HepG2 (cell line): Measurements from ENCODE around the gene STYXL1. TPM values are rescaled to one million over a fixed set of nuclear protein-coding genes. Genes with fewer than 3 reads are reported as not detected.

ENCODE experiments used
- CBX2 ChIP-seq, 2 experiments: fragments of 200-600 bp in 1 of 2; sonication (generic); formaldehyde crosslinking in 1 of 2; IDR thresholded peaks; 2 replicates each; pipeline versions ENCODE4 v1.7.0 to v1.8.1; 2018 to 2022; ENCODE audit warnings: low read depth in 2 of 2, low read length in 1 of 2, mild to moderate bottlenecking in 1 of 2, missing genetic modification reagents in 1 of 2
- CEBPG ChIP-seq: IDR thresholded peaks from 2 replicates; pipeline ENCODE4 v1.6.1; 2016
- CHD2 ChIP-seq: IDR thresholded peaks from 2 replicates; pipeline ENCODE4 v1.6.1; 2011; ENCODE audit warnings: low read depth, low read length, improper control_type of control experiment
- ELF4 ChIP-seq: sonication (generic); formaldehyde crosslinking; IDR thresholded peaks from 2 replicates; pipeline ENCODE4 v1.5.0; 2020; ENCODE audit warnings: missing genetic modification reagents, mild to moderate bottlenecking, moderate library complexity, borderline replicate concordance
- ETV6 ChIP-seq: sonication (generic); formaldehyde crosslinking; conservative IDR thresholded peaks from 2 replicates; pipeline ENCODE4 v1.4.0; 2020; ENCODE audit warnings: missing genetic modification reagents
- NBN ChIP-seq: fragments of 450-650 bp; conservative IDR thresholded peaks from 2 replicates; pipeline ENCODE4 v1.6.1; 2017
- RBM39 ChIP-seq: fragments of 200-400 bp; formaldehyde crosslinking; IDR thresholded peaks from one replicate; pipeline ENCODE4 v1.6.1; 2018; ENCODE audit warnings: antibody characterized with exemption, mild to moderate bottlenecking, low read depth, low read length; ENCODE audit not compliant: poor library complexity, severe bottlenecking
- SAP130 ChIP-seq: IDR thresholded peaks from 2 replicates; pipeline ENCODE4 v1.6.1; 2016; ENCODE audit warnings: low read depth
- SSRP1 ChIP-seq: IDR thresholded peaks from 2 replicates; pipeline ENCODE4 v1.6.1; 2016; ENCODE audit warnings: control low read depth
- TGIF2 ChIP-seq: IDR thresholded peaks from 2 replicates; pipeline ENCODE4 v1.6.1; 2016; ENCODE audit warnings: control low read depth, missing compliant biosample characterization
- ZNF12 ChIP-seq: sonication (generic); formaldehyde crosslinking; IDR thresholded peaks from 2 replicates; pipeline ENCODE4 v1.5.0; 2020; ENCODE audit warnings: missing genetic modification reagents
- ZNF432 ChIP-seq: sonication (generic); formaldehyde crosslinking; IDR thresholded peaks from 2 replicates; pipeline ENCODE4 v1.5.0; 2020; ENCODE audit warnings: missing genetic modification reagents, mild to moderate bottlenecking, borderline replicate concordance
- ZNF547 ChIP-seq: sonication (generic); formaldehyde crosslinking; IDR thresholded peaks from 2 replicates; pipeline ENCODE4 v1.5.1; 2020; ENCODE audit warnings: mild to moderate bottlenecking, missing genetic modification reagents
- polyA plus RNA-seq, 8 experiments: library from polyadenylated mRNA; depleted of rRNA in 3 of 8; stranded (reverse) in 7 of 8; unstranded in 1 of 8; fragments of >200 nt; fragmentation: Illumina TruSeq in 4 of 8; extraction: Trizol in 4 of 8; gene quantifications; 2 replicates each; pipeline versions ENCODE4 v1.2.1 to v1.2.3, GENCODE V29; 2011 to 2016; ENCODE audit warnings: low read depth in 4 of 8, missing spikeins in 1 of 8, mixed read lengths in 1 of 8; ENCODE audit not compliant: insufficient read depth in 1 of 8
- total RNA-seq, 5 experiments: library from RNA; depleted of rRNA; stranded (reverse); fragments of >200 nt; fragmentation: Illumina TruSeq; extraction: Trizol; gene quantifications; 2 replicates each; pipeline ENCODE4 v1.2.3, GENCODE V29; 2016; ENCODE audit warnings: low read depth in 1 of 5
- TF ChIP-seq, protein P1 (sequence below): sonication (generic); formaldehyde crosslinking; IDR thresholded peaks from 2 replicates; pipeline ENCODE4 v1.5.0; 2020; ENCODE audit warnings: mild to moderate bottlenecking, missing genetic modification reagents, moderate library complexity
- TF ChIP-seq, protein P2 (sequence below): sonication (generic); formaldehyde crosslinking; IDR thresholded peaks from 2 replicates; pipeline ENCODE4 v1.5.0; 2020; ENCODE audit warnings: mild to moderate bottlenecking, missing genetic modification reagents
- TF ChIP-seq, protein P3 (sequence below): sonication (generic); formaldehyde crosslinking; IDR thresholded peaks from 2 replicates; pipeline ENCODE4 v1.8.1; 2023; ENCODE audit warnings: mild to moderate bottlenecking, inconsistent platforms, moderate library complexity, missing genetic modification reagents, borderline replicate concordance
- TF ChIP-seq, protein P4 (sequence below): IDR thresholded peaks from 2 replicates; pipeline ENCODE4 v1.6.1; 2012; ENCODE audit warnings: low read depth, low read length, improper control_type of control experiment
- TF ChIP-seq, protein P5 (sequence below): sonication (generic); formaldehyde crosslinking; IDR thresholded peaks from 2 replicates; pipeline ENCODE4 v1.4.0; 2020; ENCODE audit warnings: missing genetic modification reagents, borderline replicate concordance
- TF ChIP-seq, protein P6 (sequence below): sonication (generic); formaldehyde crosslinking; IDR thresholded peaks from 2 replicates; pipeline ENCODE4 v1.8.1; 2022; ENCODE audit warnings: low read depth, mild to moderate bottlenecking, missing genetic modification reagents

Gene STYXL1
- total and polyA plus RNA-seq, 2 of the 13 experiments (the other 11 are each of a cell fraction or from before 2014, with no cell fraction given), result 23.9 to 38.3 TPM

DNA sequence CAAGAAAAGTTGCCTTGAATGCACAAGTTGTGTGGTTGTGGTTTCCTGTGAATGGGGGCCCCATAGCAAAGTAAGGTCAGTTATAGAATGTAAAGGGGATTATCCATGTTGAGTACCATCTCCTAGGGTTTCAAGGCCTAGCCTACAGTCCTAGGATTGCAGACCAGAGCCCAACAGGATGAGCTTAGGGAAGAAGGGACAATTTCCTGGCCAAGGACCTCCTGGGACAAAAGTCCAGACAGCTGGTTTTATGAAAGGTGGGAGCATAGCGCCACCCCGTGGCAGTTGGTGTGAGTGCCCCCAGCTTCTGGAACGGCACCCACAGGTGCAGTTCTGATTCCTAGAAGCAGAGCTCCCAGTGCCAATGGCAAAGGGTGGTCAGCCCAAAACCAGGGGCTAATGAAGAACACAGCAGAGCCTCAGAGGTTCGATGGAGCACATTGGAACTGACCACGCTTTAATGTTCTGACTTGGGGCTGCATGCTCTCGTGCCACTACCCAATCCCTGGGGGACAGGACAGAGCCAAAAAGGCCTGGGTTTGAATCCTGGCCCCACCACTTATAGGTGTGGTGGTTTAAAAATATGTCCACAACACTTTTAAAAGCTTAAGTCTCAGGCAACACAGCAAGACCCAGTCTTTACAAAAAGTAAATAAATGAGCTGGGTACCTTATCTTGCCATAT lies 27.6 kb downstream of the STYXL1 start (continued):
- TF ChIP-seq ELF4 (CRISPR knock-in tag) (no peak), ZNF432 (CRISPR knock-in tag) (no peak), CBX2 (IDR thresholded peaks at IDR 0.05; ENCODE audit: low read depth, low read length) (no peak), CBX2 (CRISPR knock-in tag; IDR thresholded peaks at IDR 0.05; ENCODE audit: low read depth) (no peak), NBN (no peak), TGIF2 (CRISPR knock-in tag) (no peak), CHD2 (no peak), ETV6 (CRISPR knock-in tag) (no peak), RBM39 (no peak), CEBPG (CRISPR knock-in tag) (no peak), ZNF12 (CRISPR knock-in tag) (no peak), ZNF547 (CRISPR knock-in tag) (no peak), SAP130 (peak; percentile 51), SSRP1 (CRISPR knock-in tag) (no peak)
- TF ChIP-seq, protein P1, sequence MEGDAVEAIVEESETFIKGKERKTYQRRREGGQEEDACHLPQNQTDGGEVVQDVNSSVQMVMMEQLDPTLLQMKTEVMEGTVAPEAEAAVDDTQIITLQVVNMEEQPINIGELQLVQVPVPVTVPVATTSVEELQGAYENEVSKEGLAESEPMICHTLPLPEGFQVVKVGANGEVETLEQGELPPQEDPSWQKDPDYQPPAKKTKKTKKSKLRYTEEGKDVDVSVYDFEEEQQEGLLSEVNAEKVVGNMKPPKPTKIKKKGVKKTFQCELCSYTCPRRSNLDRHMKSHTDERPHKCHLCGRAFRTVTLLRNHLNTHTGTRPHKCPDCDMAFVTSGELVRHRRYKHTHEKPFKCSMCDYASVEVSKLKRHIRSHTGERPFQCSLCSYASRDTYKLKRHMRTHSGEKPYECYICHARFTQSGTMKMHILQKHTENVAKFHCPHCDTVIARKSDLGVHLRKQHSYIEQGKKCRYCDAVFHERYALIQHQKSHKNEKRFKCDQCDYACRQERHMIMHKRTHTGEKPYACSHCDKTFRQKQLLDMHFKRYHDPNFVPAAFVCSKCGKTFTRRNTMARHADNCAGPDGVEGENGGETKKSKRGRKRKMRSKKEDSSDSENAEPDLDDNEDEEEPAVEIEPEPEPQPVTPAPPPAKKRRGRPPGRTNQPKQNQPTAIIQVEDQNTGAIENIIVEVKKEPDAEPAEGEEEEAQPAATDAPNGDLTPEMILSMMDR (CRISPR knock-in tag), result peak; percentile 98
- TF ChIP-seq, protein P2, sequence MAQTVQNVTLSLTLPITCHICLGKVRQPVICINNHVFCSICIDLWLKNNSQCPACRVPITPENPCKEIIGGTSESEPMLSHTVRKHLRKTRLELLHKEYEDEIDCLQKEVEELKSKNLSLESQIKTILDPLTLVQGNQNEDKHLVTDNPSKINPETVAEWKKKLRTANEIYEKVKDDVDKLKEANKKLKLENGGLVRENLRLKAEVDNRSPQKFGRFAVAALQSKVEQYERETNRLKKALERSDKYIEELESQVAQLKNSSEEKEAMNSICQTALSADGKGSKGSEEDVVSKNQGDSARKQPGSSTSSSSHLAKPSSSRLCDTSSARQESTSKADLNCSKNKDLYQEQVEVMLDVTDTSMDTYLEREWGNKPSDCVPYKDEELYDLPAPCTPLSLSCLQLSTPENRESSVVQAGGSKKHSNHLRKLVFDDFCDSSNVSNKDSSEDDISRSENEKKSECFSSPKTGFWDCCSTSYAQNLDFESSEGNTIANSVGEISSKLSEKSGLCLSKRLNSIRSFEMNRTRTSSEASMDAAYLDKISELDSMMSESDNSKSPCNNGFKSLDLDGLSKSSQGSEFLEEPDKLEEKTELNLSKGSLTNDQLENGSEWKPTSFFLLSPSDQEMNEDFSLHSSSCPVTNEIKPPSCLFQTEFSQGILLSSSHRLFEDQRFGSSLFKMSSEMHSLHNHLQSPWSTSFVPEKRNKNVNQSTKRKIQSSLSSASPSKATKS (CRISPR knock-in tag), result no peak
- TF ChIP-seq, protein P3, sequence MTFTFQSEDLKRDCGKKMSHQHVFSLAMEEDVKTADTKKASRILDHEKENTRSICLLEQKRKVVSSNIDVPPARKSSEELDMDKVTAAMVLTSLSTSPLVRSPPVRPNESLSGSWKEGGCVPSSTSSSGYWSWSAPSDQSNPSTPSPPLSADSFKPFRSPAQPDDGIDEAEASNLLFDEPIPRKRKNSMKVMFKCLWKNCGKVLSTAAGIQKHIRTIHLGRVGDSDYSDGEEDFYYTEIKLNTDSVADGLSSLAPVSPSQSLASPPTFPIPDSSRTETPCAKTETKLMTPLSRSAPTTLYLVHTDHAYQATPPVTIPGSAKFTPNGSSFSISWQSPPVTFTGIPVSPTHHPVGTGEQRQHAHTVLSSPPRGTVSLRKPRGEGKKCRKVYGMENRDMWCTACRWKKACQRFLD (CRISPR knock-in tag), result no peak
- TF ChIP-seq, protein P4, sequence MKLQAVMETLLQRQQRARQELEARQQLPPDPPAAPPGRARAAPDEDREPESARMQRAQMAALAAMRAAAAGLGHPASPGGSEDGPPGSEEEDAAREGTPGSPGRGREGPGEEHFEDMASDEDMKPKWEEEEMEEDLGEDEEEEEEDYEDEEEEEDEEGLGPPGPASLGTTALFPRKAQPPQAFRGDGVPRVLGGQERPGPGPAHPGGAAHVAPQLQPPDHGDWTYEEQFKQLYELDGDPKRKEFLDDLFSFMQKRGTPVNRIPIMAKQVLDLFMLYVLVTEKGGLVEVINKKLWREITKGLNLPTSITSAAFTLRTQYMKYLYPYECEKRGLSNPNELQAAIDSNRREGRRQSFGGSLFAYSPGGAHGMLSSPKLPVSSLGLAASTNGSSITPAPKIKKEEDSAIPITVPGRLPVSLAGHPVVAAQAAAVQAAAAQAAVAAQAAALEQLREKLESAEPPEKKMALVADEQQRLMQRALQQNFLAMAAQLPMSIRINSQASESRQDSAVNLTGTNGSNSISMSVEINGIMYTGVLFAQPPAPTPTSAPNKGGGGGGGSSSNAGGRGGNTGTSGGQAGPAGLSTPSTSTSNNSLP, result no peak
- TF ChIP-seq, protein P5, sequence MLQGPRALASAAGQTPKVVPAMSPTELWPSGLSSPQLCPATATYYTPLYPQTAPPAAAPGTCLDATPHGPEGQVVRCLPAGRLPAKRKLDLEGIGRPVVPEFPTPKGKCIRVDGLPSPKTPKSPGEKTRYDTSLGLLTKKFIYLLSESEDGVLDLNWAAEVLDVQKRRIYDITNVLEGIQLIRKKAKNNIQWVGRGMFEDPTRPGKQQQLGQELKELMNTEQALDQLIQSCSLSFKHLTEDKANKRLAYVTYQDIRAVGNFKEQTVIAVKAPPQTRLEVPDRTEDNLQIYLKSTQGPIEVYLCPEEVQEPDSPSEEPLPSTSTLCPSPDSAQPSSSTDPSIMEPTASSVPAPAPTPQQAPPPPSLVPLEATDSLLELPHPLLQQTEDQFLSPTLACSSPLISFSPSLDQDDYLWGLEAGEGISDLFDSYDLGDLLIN (CRISPR knock-in tag), result no peak
- TF ChIP-seq, protein P6, sequence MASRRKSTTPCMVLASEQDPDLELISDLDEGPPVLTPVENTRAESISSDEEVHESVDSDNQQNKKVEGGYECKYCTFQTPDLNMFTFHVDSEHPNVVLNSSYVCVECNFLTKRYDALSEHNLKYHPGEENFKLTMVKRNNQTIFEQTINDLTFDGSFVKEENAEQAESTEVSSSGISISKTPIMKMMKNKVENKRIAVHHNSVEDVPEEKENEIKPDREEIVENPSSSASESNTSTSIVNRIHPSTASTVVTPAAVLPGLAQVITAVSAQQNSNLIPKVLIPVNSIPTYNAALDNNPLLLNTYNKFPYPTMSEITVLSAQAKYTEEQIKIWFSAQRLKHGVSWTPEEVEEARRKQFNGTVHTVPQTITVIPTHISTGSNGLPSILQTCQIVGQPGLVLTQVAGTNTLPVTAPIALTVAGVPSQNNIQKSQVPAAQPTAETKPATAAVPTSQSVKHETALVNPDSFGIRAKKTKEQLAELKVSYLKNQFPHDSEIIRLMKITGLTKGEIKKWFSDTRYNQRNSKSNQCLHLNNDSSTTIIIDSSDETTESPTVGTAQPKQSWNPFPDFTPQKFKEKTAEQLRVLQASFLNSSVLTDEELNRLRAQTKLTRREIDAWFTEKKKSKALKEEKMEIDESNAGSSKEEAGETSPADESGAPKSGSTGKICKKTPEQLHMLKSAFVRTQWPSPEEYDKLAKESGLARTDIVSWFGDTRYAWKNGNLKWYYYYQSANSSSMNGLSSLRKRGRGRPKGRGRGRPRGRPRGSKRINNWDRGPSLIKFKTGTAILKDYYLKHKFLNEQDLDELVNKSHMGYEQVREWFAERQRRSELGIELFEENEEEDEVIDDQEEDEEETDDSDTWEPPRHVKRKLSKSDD (CRISPR knock-in tag), result no peak
